GM20000 (cell line): ENCODE measurements around the gene WFS1.

Experiments used
- DNase-seq: peaks from one replicate; pipeline ENCODE4 v3.0.0; 2012; ENCODE audit warnings: low spot score
- TF ChIP-seq, protein P1 (sequence below): IDR thresholded peaks from 2 replicates; pipeline ENCODE4 v1.5.1; 2012; ENCODE audit warnings: mild to moderate bottlenecking, control low read depth; ENCODE audit errors: extremely low read depth, missing control alignments

Gene WFS1

DNA sequence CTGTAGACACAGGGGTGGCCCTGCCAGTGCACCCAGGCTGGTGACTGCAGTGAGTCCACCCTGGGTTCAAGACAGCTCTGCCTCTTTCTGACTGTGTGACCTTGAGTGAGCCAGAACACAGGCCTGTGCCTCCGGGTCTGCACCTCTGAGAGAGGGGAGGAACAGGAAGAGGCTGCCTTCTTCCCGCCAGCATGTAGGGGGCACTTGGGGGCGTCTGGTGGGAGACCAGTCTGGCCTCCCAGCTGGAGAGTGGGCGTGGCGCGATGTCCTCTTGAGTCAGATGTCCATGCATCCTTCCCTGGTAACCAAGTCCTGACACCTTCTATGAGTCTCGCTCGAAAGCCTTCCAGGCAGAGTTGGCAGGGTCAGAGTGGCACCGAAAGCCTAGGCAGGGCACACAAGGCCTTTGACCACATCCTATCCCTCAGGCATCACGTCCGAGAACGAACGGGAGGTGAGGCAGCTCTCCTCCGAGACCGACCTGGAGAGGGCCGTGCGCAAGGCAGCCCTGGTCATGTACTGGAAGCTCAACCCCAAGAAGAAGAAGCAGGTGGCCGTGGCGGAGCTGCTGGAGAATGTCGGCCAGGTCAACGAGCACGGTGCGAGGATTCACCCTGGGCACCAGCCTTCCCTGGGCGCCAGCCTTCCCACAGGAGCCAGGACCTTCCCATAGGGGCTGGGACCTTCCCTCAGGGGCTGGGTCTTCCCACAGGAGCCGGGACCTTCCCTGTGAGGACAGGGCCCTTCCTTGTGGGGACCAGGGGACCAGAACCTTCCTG, 21.3 kb downstream of the WFS1 start:
- TF ChIP-seq, protein P1, sequence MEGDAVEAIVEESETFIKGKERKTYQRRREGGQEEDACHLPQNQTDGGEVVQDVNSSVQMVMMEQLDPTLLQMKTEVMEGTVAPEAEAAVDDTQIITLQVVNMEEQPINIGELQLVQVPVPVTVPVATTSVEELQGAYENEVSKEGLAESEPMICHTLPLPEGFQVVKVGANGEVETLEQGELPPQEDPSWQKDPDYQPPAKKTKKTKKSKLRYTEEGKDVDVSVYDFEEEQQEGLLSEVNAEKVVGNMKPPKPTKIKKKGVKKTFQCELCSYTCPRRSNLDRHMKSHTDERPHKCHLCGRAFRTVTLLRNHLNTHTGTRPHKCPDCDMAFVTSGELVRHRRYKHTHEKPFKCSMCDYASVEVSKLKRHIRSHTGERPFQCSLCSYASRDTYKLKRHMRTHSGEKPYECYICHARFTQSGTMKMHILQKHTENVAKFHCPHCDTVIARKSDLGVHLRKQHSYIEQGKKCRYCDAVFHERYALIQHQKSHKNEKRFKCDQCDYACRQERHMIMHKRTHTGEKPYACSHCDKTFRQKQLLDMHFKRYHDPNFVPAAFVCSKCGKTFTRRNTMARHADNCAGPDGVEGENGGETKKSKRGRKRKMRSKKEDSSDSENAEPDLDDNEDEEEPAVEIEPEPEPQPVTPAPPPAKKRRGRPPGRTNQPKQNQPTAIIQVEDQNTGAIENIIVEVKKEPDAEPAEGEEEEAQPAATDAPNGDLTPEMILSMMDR, result no peak
- no peak for DNase-seq

DNA sequence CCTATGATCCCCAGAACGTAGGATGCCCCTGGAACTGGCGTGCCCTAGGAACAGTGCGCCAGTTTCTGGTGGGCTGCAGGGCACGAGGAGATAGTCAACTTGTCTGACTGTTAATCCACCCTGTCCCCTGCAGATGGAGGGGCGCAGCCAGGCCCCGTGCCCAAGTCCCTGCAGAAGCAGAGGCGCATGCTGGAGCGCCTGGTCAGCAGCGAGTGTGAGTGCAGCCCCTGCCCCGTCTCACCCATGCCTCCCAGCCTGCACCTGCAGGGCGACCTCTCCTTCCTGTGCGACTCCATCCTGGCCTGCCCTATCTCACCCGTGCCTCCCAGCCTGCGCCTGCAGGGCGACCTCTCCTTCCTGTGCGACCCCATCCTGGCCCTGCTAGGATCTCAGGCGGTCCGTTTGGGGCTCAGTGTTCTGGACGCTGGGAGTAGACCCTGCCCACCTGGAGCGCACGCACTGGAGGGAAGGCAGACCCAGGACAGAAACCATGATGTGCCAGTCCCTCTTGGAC, 22.2 kb downstream of the WFS1 start:
- no peak for DNase-seq
- TF ChIP-seq, protein P1, result no peak

DNA sequence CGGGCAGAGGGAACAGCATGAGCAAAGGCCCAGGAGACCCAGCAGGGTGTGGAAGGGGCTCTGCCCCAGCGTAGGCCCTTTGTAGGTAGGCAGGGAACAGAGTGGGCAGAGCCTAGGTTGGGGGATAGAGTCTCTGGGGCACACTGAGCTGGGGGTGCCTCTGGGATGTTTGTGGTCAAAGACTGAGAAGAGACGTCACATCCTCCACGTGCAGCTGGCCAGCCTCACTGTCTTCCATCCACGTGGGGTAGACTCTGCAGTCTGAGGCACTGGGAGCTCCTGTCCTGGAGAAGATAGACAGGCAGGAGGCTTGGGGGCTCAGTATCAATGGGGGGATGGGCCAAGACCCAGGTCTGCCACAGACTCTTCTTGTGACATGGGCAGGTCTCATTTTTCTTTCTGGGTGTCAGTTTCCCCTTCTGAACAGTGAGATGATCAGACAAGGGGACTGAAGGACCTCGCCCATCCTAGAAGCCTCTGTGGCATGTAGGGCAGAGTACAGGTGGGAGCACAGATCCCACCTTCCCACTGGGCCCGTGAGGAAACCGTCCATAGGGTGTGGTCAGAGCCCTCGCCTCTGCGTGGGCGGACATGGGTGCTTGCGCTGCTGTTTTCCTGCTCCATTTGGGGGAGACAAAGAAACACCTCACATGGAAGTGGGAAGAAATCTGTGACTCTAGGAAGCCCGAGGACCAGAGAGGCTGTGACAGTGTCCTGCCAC, 22.9 kb downstream of the WFS1 start:
- TF ChIP-seq, protein P1, result no peak
- no peak for DNase-seq

GRCh38 chr4:6293097-6293445, 23.4 kb downstream of the WFS1 start:
- no peak for DNase-seq
- TF ChIP-seq, protein P1, result no peak

- no peak for DNase-seq
- TF ChIP-seq, protein P1, result no peak
Measured at GRCh38 chr4:6293661-6294060, 24.0 kb downstream of the WFS1 start.

- DNase-seq, result no peak
- TF ChIP-seq, protein P1, result no peak
Measured at GRCh38 chr4:6294705-6295421, 25.2 kb downstream of the WFS1 start.

- TF ChIP-seq, protein P1, result no peak
- DNase-seq, result no peak
Measured at GRCh38 chr4:6295495-6295894, 25.8 kb downstream of the WFS1 start.
